Stimulated activated CD4-positive, alpha-beta T cell treated with anti-CD3 and anti-CD28 coated beads, Interleukin-12 subunit alpha, Interleukin-12 subunit beta, amount 100 ng/mL, for 48 hours (primary cell): ENCODE data around the gene PREX1.
"Not testable (repeated sequence)": the region's sequence is repeated elsewhere in the genome, so short reads cannot be mapped to it uniquely, and the experiment has no call there.

Source experiments
- DNase-seq, 3 donors: peaks; one replicate each; pipeline ENCODE4 v3.0.0-alpha.2; 2020; ENCODE audit warnings: low read depth in 2 of 3, low spot score in 1 of 3

The PREX1 gene, protein sequence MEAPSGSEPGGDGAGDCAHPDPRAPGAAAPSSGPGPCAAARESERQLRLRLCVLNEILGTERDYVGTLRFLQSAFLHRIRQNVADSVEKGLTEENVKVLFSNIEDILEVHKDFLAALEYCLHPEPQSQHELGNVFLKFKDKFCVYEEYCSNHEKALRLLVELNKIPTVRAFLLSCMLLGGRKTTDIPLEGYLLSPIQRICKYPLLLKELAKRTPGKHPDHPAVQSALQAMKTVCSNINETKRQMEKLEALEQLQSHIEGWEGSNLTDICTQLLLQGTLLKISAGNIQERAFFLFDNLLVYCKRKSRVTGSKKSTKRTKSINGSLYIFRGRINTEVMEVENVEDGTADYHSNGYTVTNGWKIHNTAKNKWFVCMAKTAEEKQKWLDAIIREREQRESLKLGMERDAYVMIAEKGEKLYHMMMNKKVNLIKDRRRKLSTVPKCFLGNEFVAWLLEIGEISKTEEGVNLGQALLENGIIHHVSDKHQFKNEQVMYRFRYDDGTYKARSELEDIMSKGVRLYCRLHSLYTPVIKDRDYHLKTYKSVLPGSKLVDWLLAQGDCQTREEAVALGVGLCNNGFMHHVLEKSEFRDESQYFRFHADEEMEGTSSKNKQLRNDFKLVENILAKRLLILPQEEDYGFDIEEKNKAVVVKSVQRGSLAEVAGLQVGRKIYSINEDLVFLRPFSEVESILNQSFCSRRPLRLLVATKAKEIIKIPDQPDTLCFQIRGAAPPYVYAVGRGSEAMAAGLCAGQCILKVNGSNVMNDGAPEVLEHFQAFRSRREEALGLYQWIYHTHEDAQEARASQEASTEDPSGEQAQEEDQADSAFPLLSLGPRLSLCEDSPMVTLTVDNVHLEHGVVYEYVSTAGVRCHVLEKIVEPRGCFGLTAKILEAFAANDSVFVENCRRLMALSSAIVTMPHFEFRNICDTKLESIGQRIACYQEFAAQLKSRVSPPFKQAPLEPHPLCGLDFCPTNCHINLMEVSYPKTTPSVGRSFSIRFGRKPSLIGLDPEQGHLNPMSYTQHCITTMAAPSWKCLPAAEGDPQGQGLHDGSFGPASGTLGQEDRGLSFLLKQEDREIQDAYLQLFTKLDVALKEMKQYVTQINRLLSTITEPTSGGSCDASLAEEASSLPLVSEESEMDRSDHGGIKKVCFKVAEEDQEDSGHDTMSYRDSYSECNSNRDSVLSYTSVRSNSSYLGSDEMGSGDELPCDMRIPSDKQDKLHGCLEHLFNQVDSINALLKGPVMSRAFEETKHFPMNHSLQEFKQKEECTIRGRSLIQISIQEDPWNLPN (N-terminal part only)

DNA sequence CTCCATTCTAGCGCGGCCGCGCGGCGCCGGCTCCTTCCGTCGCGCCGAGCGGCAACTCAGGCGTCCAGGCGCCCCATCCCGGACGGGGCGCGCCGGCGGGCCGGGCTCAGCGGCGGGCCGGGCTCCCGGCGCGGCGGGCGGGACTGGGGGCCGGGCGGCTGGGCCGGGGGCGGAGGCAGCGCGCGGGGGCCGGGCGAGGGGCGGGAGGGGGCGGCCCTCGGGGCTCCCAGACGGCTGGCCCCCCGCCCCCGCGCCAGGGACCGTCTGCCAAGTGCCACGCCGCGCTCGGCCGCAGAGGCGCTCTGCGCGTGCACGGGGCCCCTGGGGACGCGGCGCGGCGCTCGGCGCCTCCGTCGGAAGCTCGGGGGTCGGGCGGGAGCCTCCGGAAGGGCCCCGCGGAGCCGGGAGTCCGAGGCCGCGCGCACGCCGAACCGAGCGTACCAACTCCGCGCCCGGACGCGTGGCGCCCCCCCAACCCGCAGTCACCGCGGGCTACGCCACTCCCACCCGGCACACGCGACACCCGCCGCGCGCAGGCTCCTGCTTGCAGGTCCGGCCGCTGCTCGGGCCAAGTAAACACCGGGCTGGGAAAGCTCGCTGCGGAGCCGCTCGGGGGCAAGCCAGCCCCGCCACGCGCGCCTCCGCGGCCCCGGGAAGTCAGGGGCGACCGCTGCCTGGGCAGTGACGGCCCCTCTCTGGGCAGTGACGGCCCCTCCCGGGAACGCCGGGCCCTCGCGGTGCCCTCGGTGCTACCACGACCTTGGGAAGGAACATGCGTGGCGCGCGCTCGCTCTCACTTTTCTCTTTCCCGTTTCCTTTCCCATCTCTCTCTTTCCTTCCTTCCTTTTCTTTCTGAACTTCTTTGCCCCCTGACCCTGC, at the start of gene PREX1:
PREX1 (minus strand) TSS at position 145 of the 879 bp plus-strand sequence; CDS start at position 6, 139 bp downstream.
- DNase-seq: peak; percentile 37 to 71 (median 47)

- DNase-seq: no peak
Observed at GRCh38 chr20:48877304-48877703, 49.5 kb upstream of the PREX1 start.

DNA sequence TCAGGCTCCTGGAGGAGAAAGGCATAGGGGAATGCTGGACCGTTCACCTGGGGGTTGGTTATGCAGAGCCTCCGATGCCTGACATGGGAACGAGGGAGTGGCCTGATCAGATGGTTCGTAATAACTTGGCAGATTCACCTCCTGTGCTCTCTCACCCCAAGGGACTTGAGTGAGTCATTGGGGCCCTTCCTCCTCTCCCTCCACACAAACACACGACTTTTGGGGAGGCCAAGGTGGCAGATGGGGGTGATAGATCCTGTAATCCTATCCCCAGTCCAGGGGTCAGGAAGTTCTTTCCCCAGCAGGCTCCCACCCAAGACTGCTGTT, 48.1 kb upstream of the PREX1 start:
- no peak for DNase-seq

DNA sequence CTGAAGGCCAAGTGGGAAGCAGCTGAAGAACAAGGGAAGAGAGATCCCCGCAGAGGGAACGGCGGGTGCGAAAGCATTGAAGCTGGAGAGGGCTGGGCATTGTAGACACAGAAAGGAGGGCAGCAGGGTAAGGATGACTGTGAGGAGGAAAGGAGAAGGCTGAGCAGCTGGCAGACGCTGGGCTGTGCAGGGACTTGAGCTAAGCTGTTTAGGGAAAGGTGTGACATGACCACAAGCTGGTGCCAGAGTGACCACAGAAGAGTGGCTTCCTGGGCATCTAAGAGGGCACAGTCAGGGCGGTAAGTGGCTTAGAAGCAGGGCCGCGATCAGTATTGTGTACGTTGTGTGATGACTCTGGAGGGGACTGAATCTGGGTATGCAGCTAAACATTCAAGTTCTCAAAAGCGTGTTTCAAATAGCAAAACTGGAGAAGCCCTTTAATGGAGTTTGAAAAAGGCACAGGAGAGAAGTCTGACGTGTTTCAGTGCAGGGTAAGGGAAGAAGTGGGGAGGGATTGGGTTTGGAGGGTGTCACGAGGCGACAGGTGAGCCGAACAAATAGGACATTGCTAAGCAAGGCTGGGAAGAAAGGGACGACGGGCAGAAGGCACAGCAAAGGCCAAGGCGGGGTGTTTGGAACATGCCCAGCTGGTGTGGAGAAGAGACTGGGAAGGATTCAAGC, 47.6 kb upstream of the PREX1 start:
- DNase-seq: no peak

GRCh38 chr20:48869442-48869841, 41.6 kb upstream of the PREX1 start:
- not testable (repeated sequence) for DNase-seq

DNA sequence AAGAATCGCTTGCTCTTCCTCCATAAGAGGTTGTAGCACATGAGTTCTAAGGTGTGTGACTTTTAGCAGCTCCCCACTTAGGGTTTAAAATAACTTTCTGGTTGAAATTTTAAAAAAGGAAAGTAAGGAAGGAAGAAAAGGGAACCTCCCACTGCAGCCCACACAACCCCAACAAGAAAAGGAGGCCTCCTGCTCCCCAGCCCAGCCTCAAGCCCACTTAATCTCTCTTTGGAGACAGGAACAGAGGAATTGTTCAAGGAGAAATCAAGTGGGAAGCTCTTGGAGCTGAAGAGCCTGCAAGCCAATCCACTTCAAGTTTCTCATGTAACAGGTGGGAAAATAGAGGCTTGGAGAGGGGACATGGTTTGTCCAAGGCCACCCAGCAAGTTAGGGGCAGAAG, 39.1 kb upstream of the PREX1 start:
- DNase-seq: no peak

GRCh38 chr20:48864738-48865318, 37.0 kb upstream of the PREX1 start:
- DNase-seq: no peak

DNA sequence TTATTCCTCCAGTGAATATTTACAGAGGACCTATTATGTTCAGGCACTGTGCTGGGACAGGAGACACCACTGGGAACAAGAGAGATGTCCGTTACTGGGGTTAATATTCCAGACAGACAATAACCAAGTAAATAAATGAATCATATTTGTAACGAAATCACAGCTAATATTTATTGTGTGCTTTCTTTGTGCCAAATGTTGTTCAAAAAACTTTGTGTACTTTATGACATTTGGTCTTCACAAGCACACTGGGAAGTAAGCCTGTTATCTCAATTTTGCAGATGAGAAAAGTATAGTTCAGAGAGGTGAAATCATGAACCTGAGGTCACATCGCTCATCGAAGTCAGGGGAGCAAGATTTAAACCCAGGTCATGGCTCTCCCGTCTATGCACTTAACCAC, 36.5 kb upstream of the PREX1 start:
- no peak for DNase-seq

GRCh38 chr20:48862279-48862678, 34.5 kb upstream of the PREX1 start:
- DNase-seq: no peak

DNA sequence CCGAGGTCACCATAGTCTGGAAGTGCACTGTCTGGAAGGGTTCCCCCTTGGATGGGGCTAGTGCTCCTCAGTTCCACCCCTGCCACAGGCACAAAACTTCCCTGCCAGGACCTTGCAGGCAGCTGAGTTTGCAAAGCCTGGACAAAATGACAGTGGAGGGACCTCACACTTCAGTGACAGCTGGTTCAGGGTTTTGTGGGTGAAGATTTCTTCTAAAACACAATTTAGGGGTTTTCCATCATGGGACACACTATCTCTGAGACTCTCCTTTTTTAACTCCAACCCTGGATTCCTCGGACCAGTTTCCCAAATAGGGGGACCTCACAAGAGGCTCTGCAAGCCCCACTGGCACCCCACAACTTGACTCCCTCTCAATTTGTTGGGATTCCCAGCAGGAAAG, 33.6 kb upstream of the PREX1 start:
- no peak for DNase-seq

DNA sequence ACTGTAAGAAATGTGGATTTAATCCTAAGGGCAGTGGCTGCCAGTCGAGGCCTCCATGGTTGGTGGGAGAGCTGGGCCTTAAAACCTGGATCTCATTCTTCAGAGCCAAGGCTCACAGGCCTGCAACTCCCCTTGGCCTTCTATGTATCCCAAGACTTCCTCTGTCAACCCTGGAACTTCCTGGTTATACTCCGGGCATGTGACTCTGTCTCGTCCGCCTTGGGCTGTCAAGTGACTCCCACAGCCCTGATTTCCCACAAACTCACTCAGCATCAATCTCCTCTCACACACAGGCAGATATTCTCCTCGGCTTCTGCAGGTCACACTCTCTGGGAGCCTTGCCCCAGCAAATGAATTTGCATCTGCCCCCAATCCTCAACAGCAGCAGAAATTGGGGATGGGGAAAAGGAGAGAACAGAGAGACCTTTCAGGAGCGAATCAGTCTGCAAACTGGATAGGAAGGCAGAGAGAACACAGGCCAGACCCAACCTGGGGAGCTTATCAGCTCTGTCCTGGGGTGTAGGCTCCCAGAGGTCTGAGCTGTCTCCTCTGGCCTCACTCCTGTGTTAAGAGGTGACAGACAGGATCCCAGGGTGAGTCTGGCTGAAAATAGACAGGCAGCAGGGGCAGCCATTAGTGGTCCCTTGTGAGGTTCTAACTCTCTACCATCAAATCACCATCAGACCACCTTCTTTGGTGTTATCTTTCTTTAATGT, 30.4 kb upstream of the PREX1 start:
- DNase-seq: no peak

DNA sequence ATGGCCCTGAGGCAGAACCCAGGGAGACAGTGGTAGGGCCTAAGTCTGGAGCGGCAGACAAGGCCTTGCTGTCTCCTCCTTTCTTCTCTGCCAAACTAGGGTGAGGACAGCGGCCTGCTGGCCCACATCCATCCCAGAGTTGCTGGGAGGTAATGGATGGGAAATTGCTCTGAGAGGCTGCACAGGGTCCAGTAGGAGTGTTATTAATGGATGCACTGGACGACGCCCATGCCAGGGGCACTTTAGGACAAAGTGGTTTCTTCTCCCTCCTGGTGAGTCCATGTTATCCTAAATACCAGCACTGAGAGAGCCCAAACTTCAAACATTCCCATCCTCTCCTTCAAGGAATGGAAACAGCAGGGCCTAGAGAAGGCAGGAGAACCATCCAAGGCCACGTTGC, 28.3 kb upstream of the PREX1 start:
- DNase-seq: no peak

- no peak for DNase-seq
Observed at GRCh38 chr20:48855046-48855445, 27.2 kb upstream of the PREX1 start.

DNA sequence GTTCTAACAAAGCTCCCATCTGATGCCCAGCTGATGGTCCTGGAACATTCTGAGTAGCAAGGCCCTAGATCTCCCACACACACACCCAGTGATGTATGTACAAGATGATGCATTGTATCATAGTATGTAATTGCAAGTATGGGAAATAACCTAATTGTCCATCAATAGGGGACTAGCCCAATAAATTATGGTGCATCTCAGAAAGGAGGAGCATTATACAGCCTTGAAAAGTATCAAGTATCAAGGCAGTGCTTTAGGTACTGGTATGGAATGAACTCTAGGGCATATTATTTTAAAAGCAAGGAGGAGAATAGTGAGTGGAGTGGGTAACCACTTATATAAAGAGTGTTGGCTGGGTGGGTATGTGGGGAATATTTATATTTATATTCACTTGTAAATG, 24.8 kb upstream of the PREX1 start:
- DNase-seq: no peak

GRCh38 chr20:48851579-48851978, 23.8 kb upstream of the PREX1 start:
- no peak for DNase-seq

DNA sequence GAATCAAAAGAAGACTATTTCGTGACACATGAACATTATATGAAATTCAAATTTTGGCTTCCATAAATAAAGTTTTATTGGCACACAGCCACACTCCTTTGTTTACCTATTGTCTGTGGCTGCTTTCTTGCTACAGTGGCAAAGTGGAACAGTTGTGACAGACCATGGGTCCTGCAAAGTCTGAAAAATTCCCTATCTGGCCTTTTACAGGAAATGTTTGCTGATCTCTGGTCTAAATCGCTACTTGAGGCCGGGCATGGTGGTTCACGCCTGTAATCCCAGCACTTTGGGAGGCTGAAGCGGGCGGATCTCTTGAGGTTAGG, 23.1 kb upstream of the PREX1 start:
- no peak for DNase-seq

- no peak for DNase-seq
Observed at GRCh38 chr20:48850257-48850976, 22.6 kb upstream of the PREX1 start.

DNA sequence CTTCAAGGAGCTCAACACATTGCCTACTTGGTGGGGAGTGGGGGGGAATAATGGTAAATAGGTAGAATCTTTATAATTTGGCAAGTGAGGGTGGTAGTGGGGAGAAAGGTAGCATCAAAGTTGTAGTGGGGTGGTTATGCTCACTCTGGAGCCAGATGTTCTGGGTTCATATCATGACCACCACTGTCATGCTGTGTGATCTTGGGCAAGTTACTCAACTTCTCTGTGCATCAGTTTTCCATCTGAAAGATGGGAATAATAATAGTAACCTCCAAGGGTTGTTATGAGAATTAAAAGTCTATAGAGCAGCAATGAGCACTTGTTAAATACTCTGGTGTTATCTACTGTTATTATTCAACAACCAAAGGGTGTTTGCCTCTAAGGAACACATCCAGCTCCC, 22.0 kb upstream of the PREX1 start:
- DNase-seq: no peak
